HFFc6 (cell line): Measurements from ENCODE around the gene SF3B3. TPM values are rescaled to one million over a fixed set of nuclear protein-coding genes. Genes with fewer than 3 reads are reported as not detected.

Source experiments
- DNase-seq: peaks from one replicate; pipeline ENCODE4 v3.0.0-alpha.2; 2018
- H3K27ac Mint-ChIP-seq: 2 replicates; pipeline ENCODE4 v1.8.0; 2020; ENCODE audit warnings: mild to moderate bottlenecking, mixed read lengths
- H3K27me3 Mint-ChIP-seq: 2 replicates; pipeline ENCODE4 v1.8.0; 2021; ENCODE audit warnings: mild to moderate bottlenecking, moderate library complexity, mixed read lengths; ENCODE audit not compliant: insufficient read depth
- H3K36me3 Mint-ChIP-seq: 2 replicates; pipeline ENCODE4 v1.8.0; 2021; ENCODE audit warnings: low read depth, mixed read lengths
- H3K4me1 Mint-ChIP-seq: 2 replicates; pipeline ENCODE4 v1.8.0; 2020; ENCODE audit warnings: low read depth, mixed read lengths
- H3K4me3 Mint-ChIP-seq: 2 replicates; pipeline ENCODE4 v1.8.0; 2020; ENCODE audit warnings: mild to moderate bottlenecking, moderate library complexity, mixed read lengths
- H3K9me3 Mint-ChIP-seq: 2 replicates; pipeline ENCODE4 v1.8.0; 2020; ENCODE audit warnings: mild to moderate bottlenecking, mixed read lengths
- total RNA-seq, 6 experiments: library from RNA; stranded (reverse); fragmentation: NEBNext Ultra II Directional; extraction: Animal tissue kit (Norgen Biotek cat#: 25700); gene quantifications; 2 replicates in 1 of 6; 3 replicates in 5 of 6; pipeline ENCODE4 v1.2.3, GENCODE V29; 2021
- TF ChIP-seq, protein P1 (sequence below): fragments of 200-600 bp; sonication (generic); IDR thresholded peaks from 2 replicates; pipeline ENCODE4 v1.5.0; 2021; ENCODE audit warnings: antibody characterized with exemption, mild to moderate bottlenecking

Gene SF3B3
- total RNA-seq, 6 experiments from 2014 or later: 289 to 358 (median 312) TPM

DNA sequence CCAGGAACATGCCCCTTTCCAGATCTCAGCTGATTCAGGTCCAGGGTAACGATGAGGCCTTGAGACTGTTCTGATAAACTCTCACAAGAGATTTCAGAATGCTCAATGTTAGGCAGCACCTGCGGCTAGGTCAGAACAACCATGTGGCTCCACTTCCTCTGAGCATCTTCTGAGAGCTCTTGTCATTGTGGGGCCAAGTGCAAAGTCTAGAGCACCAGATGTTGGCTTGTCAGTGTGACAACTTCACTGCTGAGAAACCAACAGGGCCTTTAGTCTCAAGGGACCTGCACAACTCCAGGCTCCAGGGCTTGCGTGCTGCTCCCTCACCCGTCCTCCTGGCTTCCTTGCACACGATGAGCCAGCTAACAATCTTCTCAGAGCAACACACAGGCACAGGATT, 40.2 kb upstream of the SF3B3 start:
- Mint-ChIP-seq H3K27ac (peak overlapping the region; percentile 26; the same call in 1 of the 2 replicates), H3K36me3 (peaks cover 18% of the 10 kb centered on the region), H3K4me1 (peaks cover 12% of the 10 kb centered on the region), H3K9me3 (no peaks in the 10 kb centered on the region), H3K4me3 (no peak overlapping the region), H3K27me3 (no peaks in the 10 kb centered on the region; the same call in 1 of the 2 replicates)
- DNase-seq: no peak
- TF ChIP-seq, protein P1, sequence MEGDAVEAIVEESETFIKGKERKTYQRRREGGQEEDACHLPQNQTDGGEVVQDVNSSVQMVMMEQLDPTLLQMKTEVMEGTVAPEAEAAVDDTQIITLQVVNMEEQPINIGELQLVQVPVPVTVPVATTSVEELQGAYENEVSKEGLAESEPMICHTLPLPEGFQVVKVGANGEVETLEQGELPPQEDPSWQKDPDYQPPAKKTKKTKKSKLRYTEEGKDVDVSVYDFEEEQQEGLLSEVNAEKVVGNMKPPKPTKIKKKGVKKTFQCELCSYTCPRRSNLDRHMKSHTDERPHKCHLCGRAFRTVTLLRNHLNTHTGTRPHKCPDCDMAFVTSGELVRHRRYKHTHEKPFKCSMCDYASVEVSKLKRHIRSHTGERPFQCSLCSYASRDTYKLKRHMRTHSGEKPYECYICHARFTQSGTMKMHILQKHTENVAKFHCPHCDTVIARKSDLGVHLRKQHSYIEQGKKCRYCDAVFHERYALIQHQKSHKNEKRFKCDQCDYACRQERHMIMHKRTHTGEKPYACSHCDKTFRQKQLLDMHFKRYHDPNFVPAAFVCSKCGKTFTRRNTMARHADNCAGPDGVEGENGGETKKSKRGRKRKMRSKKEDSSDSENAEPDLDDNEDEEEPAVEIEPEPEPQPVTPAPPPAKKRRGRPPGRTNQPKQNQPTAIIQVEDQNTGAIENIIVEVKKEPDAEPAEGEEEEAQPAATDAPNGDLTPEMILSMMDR: no peak

DNA sequence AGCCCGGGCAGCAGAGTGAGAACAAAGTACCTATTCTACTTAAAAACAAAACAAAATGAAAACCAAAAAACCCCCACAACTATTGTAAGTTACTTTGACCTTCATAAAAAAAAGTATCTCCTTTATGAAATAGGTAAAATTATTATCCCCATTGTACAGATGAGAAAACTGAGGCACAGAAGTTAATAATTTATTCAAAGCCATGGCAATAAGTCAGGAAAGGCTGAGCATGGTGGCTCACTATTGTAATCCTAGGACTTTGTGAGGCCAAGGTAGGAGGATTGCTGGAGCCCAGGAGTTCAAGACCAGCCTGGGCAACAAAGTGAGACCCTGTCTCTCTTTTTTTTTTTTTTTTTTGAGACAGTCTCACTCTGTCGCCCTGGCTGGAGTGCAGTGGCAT, 38.7 kb upstream of the SF3B3 start:
- TF ChIP-seq, protein P1: no peak

DNA sequence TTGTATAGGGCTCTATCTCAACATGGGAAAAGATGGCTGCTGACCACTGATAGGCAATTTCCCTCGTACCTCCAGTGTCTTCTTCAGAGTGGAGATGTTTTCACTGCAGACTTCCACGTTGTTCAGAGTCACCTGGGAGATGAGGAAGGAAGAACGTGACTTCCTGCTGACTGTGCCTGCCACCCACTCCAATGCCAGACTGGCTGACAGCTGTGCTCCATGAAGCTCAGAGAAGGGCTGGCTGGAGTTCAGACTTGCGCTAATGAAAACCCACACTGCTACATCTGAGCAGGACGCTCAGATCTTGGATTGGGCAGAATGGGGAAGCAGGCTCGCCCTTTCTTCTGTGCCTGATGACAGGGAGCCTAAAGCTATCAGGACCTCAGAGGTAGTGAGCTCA, 33.4 kb upstream of the SF3B3 start:
- TF ChIP-seq, protein P1: no peak
- Mint-ChIP-seq H3K4me3 (no peak overlapping the region), H3K36me3 (peaks cover 23% of the 10 kb centered on the region), H3K4me1 (peaks cover 11% of the 10 kb centered on the region), H3K27ac (no peak overlapping the region), H3K9me3 (no peaks in the 10 kb centered on the region), H3K27me3 (no peaks in the 10 kb centered on the region; the same call in 1 of the 2 replicates)
- no peak for DNase-seq

More for the DNA sequence above, 38.7 kb upstream of the SF3B3 start:
- Mint-ChIP-seq H3K4me1 (peaks cover 12% of the 10 kb centered on the region), H3K9me3 (no peaks in the 10 kb centered on the region), H3K27ac (no peak overlapping the region), H3K36me3 (peaks cover 23% of the 10 kb centered on the region), H3K27me3 (no peaks in the 10 kb centered on the region; the same call in 1 of the 2 replicates), H3K4me3 (no peak overlapping the region)
- no peak for DNase-seq

DNA sequence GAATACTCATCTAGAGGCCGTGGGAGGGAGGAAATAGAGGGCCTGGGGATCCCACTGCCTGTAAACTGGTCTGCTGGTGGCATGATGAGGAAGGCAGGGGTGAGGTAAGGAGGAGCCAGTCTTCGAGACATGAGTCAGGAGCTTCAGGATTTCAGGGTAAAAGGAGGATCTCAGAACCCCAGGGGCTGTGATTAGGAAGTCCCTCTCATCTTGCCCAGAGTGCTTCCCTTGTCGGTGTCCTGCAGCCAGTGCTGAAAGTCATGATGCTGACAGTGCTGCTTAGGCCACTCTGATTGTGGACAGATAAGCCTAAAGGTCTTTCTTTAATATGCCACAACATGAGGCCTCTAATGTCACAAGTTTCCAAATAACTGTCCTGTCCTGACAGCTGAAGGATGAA, 29.8 kb upstream of the SF3B3 start:
- no peaks in the 10 kb centered on the region for H3K9me3 Mint-ChIP-seq
- H3K36me3 Mint-ChIP-seq: peaks cover 25% of the 10 kb centered on the region
- 0 out of 2 replicates have a peak overlapping the region, but pooled peaks have one; percentile 3 for H3K27ac Mint-ChIP-seq
- TF ChIP-seq, protein P1: no peak
- H3K27me3 Mint-ChIP-seq: no peaks in the 10 kb centered on the region; the same call in 1 of the 2 replicates
- H3K4me1 Mint-ChIP-seq: peaks cover 11% of the 10 kb centered on the region
- DNase-seq: peak; percentile 17
- H3K4me3 Mint-ChIP-seq: no peak overlapping the region

DNA sequence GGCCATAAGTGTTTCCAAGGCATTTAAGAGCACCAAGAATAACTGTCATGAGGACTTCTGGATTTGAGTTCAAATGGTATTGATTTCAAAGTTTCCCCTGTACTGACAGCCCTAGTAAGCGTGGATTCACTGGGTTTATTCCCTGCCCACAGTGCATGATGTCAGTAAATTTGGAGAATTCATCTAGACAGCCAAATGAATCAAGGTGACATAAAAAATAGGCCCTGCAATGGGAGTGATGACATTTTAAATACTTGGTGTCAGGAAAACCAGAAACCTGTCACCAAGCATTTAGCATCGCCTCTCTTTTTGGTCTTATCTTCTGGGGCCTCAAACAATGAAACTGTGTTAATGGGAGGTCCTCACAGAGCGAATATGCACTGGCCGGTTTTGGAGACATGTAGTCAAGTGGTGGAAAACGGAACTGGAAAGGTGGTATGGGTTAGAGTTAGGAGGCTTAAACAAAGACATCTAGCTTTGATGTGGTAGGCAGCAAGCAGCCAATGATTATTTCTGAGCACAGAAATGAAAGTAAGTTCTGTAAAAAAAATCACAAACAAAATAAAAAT, 29.3 kb upstream of the SF3B3 start:
- H3K4me3 Mint-ChIP-seq: no peak overlapping the region
- no peaks in the 10 kb centered on the region for H3K9me3 Mint-ChIP-seq
- no peak for DNase-seq
- peaks cover 25% of the 10 kb centered on the region for H3K36me3 Mint-ChIP-seq
- TF ChIP-seq, protein P1: no peak
- H3K4me1 Mint-ChIP-seq: peaks cover 11% of the 10 kb centered on the region
- no peak overlapping the region for H3K27ac Mint-ChIP-seq
- H3K27me3 Mint-ChIP-seq: no peaks in the 10 kb centered on the region; the same call in 1 of the 2 replicates
